ENCODE results near the gene RAB3IL1. TPM values are rescaled to one million over a fixed set of nuclear protein-coding genes. Genes with fewer than 3 reads are reported as not detected.

RAB3IL1 gene
- total RNA-seq, 1 experiment from 2014 or later = 18.1 TPM

GRCh38 chr11:61880454-61880853 is 36.9 kb downstream of the RAB3IL1 start:
- Histone ChIP-seq H3K79me2 (ENCODE audit: insufficient read depth, low read length) (no peaks in the 10 kb centered on the region), H3K36me3 (ENCODE audit: control insufficient read depth in 1 of 2, insufficient read depth in 2 of 2, low read length in 2 of 2) (no peaks in the 10 kb centered on the region; a peak in 1 of 4 replicates), H3K9me2 (ENCODE audit: insufficient read depth) (no peaks in the 10 kb centered on the region), H4K20me1 (ENCODE audit: insufficient read depth) (no peaks in the 10 kb centered on the region), H2AFZ (ENCODE audit: low read depth, low read length, poor library complexity, severe bottlenecking) (no peak overlapping the region), H3K9ac (ENCODE audit: low read length) (no peak overlapping the region), H3K4me1 (ENCODE audit: control insufficient read depth in 1 of 2, insufficient read depth in 2 of 2, low read length in 2 of 2) (peaks cover 7 to 13% of the 10 kb centered on the region in 2 experiments; a peak in 3 of 4 replicates), H3K27me3 (ENCODE audit: insufficient read depth, low read length) (no peaks in the 10 kb centered on the region), H3K4me2 (ENCODE audit: low read length) (no peak overlapping the region), H3K4me3 (replicated peaks in 1 of 2; ENCODE audit: low read depth in 1 of 2, low read length in 2 of 2) (no peak overlapping the region), H3K9me3 (ENCODE audit: control insufficient read depth in 1 of 2, insufficient read depth in 1 of 2, low read depth in 1 of 2, low read length in 2 of 2) (no peaks in the 10 kb centered on the region), H3K27ac (ENCODE audit: low read depth, low read length) (no peak overlapping the region)
- ChIA-PET CTCF (interaction anchor here (0.9 to 1.9 kb wide), 2 partner anchors 17 to 227 kb away, joined by 3 to 8 read pairs; no protein-coding TSS in a partner anchor), POLR2A (interaction anchor here (1.7 kb wide), 1 partner anchor 68 kb away, joined by 5 read pairs; no protein-coding TSS in a partner anchor), RAD21 (ENCODE audit: low non-redundant PET in 1 of 2, low total read pairs in 2 of 2, uncharacterized antibody in 2 of 2, unreplicated experiment in 2 of 2) (interaction anchor here in 1 of 2 experiments (0.5 kb wide), 1 partner anchor 35 kb away, joined by 4 read pairs; no protein-coding TSS in a partner anchor)
- no peak for TF ChIP-seq ELF1 (IDR thresholded peaks at IDR 0.05; ENCODE audit: borderline replicate concordance, low read depth)
- TF ChIP-seq JUND (IDR thresholded peaks at IDR 0.05) = no peak
- no peak for TF ChIP-seq RAD21 (IDR thresholded peaks at IDR 0.05; ENCODE audit: low read depth)
- TF ChIP-seq CEBPB (IDR thresholded peaks at IDR 0.05; ENCODE audit: low read depth) = no peak
- no peak for TF ChIP-seq REST (IDR thresholded peaks at IDR 0.05; ENCODE audit: low read depth)
- no peak for TF ChIP-seq SRF (IDR thresholded peaks at IDR 0.05; ENCODE audit: low read depth)
- TF ChIP-seq CTCF (IDR thresholded peaks at IDR 0.05 in 2 of 3, conservative IDR thresholded peaks at IDR 0.05 in 1 of 3; ENCODE audit: borderline replicate concordance in 1 of 3, insufficient read depth in 1 of 3, low read depth in 2 of 3, low read length in 2 of 3) = no peak
- TF ChIP-seq YY1 (IDR thresholded peaks at IDR 0.05; ENCODE audit: extremely low read depth, insufficient replicate concordance, low read depth, low read length) = no peak
- TF ChIP-seq ZNF274 (IDR thresholded peaks at IDR 0.05; ENCODE audit: low read depth, low read length) = no peak
- no peak for DNase-seq (ENCODE audit: low read depth, low spot score)
- no peak for ATAC-seq
- intact Hi-C loops (cut with micrococcal nuclease) = no loop called here
- BruUV-seq (replicated peaks) = no TSS peak

Data from HCT116 (cell line).